Upper lobe of left lung (tissue), 4 donors: ENCODE results near the gene SEC22A.

Experiments used
- POLR2A ChIP-seq, 4 donors: fragments of 450-650 bp; IDR thresholded peaks; one replicate each; pipeline ENCODE4 v1.5.1; 2016 to 2017; ENCODE audit warnings: antibody characterized with exemption in 4 of 4, mild to moderate bottlenecking in 2 of 4
- TF ChIP-seq, protein P1 (sequence below), 6 experiments: fragments of 450-650 bp in 4 of 6; fragments of 200-600 bp in 2 of 6; sonication (generic) in 2 of 6; IDR thresholded peaks; one replicate each; pipeline ENCODE4 v1.5.1; 2016 to 2019; ENCODE audit warnings: antibody characterized with exemption in 6 of 6

DNA sequence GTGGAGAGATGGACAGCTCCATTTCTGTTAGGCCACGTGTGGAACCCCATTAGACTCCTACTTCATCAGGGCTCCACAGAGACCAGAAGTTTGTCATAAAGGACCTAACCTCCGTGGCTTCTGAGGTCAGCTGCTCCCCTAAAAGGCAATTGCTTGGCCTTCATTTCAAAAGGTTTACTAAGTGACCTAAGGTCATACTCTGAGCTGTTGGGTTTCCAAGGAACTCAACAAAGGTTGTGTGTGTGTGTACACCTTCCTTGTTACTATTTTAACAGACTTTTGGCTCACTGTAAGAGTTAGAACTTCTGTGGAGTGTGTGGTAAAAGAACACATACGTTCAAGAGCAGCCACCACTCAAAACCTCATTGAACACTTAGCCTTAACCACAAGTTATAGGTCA lies 73.9 kb downstream of the SEC22A start:
- TF ChIP-seq, protein P1, sequence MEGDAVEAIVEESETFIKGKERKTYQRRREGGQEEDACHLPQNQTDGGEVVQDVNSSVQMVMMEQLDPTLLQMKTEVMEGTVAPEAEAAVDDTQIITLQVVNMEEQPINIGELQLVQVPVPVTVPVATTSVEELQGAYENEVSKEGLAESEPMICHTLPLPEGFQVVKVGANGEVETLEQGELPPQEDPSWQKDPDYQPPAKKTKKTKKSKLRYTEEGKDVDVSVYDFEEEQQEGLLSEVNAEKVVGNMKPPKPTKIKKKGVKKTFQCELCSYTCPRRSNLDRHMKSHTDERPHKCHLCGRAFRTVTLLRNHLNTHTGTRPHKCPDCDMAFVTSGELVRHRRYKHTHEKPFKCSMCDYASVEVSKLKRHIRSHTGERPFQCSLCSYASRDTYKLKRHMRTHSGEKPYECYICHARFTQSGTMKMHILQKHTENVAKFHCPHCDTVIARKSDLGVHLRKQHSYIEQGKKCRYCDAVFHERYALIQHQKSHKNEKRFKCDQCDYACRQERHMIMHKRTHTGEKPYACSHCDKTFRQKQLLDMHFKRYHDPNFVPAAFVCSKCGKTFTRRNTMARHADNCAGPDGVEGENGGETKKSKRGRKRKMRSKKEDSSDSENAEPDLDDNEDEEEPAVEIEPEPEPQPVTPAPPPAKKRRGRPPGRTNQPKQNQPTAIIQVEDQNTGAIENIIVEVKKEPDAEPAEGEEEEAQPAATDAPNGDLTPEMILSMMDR (IDR thresholded peaks at IDR 0.05): no peak
- no peak for TF ChIP-seq POLR2A (IDR thresholded peaks at IDR 0.05)
